Liver (tissue), 9 donors: Measurements from ENCODE around the gene NPL. TPM values are rescaled to one million over a fixed set of nuclear protein-coding genes. Genes with fewer than 3 reads are reported as not detected.

Experiments used
- DNase-seq: peaks from one replicate; pipeline ENCODE4 v3.0.0-alpha.2; 2017; ENCODE audit warnings: low spot score
- H3K27ac ChIP-seq, 2 donors: one replicate each; pipeline ENCODE4 v1.7.0; 2013; ENCODE audit warnings: inconsistent platforms in 2 of 2, low read length in 2 of 2, control low read depth in 1 of 2, low read depth in 1 of 2, mild to moderate bottlenecking in 1 of 2
- H3K27me3 ChIP-seq, 4 donors: one replicate each; pipeline versions ENCODE4 v1.6.1 to v1.7.0; 2013; ENCODE audit warnings: low read length in 3 of 4, inconsistent platforms in 1 of 4, mild to moderate bottlenecking in 1 of 4, moderate library complexity in 1 of 4; ENCODE audit not compliant: control insufficient read depth in 4 of 4, insufficient read depth in 4 of 4
- H3K36me3 ChIP-seq, 4 donors: one replicate each; pipeline versions ENCODE4 v1.6.1 to v1.7.0; 2013; ENCODE audit warnings: low read length in 3 of 4, mild to moderate bottlenecking in 3 of 4, low read depth in 1 of 4, moderate library complexity in 1 of 4; ENCODE audit not compliant: control insufficient read depth in 4 of 4, insufficient read depth in 3 of 4
- H3K4me1 ChIP-seq, 4 donors: one replicate each; pipeline versions ENCODE4 v1.6.1 to v1.7.0; 2013; ENCODE audit warnings: low read length in 3 of 4, mild to moderate bottlenecking in 3 of 4, moderate library complexity in 1 of 4; ENCODE audit not compliant: control insufficient read depth in 4 of 4, insufficient read depth in 4 of 4
- H3K4me3 ChIP-seq, 3 donors: one replicate each; pipeline versions ENCODE4 v1.6.1 to v1.7.0; 2013; ENCODE audit warnings: low read length in 3 of 3, control low read depth in 1 of 3, low read depth in 1 of 3, mild to moderate bottlenecking in 1 of 3
- H3K9ac ChIP-seq, 2 donors: one replicate each; pipeline ENCODE4 v1.7.0; 2013; ENCODE audit warnings: low read length in 2 of 2, mild to moderate bottlenecking in 2 of 2, moderate library complexity in 2 of 2, control low read depth in 1 of 2, low read depth in 1 of 2
- H3K9me3 ChIP-seq, 4 donors: one replicate each; pipeline versions ENCODE4 v1.6.1 to v1.7.0; 2013; ENCODE audit warnings: low read length in 3 of 4; ENCODE audit not compliant: control insufficient read depth in 4 of 4
- EGR1 ChIP-seq, 2 donors: IDR thresholded peaks; 2 replicates each; pipeline ENCODE4 v1.6.1; 2016 to 2018; ENCODE audit warnings: antibody characterized with exemption in 2 of 2, low read depth in 2 of 2
- FOXA1 ChIP-seq: IDR thresholded peaks from 2 replicates; pipeline ENCODE4 v1.6.1; 2016; ENCODE audit warnings: antibody characterized with exemption
- HNF4A ChIP-seq, 2 donors: conservative IDR thresholded peaks; 2 replicates each; pipeline ENCODE4 v1.6.1; 2016; ENCODE audit warnings: antibody characterized with exemption in 2 of 2, mild to moderate bottlenecking in 2 of 2
- HNF4G ChIP-seq: IDR thresholded peaks from 2 replicates; pipeline ENCODE4 v1.6.1; 2016; ENCODE audit warnings: antibody characterized with exemption
- JUND ChIP-seq, 2 donors: IDR thresholded peaks; 2 replicates each; pipeline ENCODE4 v1.6.1; 2016; ENCODE audit warnings: antibody characterized with exemption in 2 of 2
- RAD21 ChIP-seq, 2 donors: IDR thresholded peaks; 2 replicates each; pipeline ENCODE4 v1.6.1; 2016; ENCODE audit warnings: antibody characterized with exemption in 2 of 2, mild to moderate bottlenecking in 2 of 2
- SP1 ChIP-seq: IDR thresholded peaks from 2 replicates; pipeline ENCODE4 v1.6.1; 2018; ENCODE audit warnings: antibody characterized with exemption, mild to moderate bottlenecking
- YY1 ChIP-seq: IDR thresholded peaks from 2 replicates; pipeline ENCODE4 v1.6.1; 2016; ENCODE audit warnings: antibody characterized with exemption, mild to moderate bottlenecking
- WGBS: extraction: QIAGEN DNeasy Blood & Tissue Kit; methylation state at CpG from one replicate; pipeline ENCODE4 v1.1.7; 2013; 5-methylcytosine and 5-hydroxymethylcytosine counted together
- polyA plus RNA-seq, 2 donors: library from polyadenylated mRNA; stranded (reverse) in 1 of 2; unstranded in 1 of 2; fragments of 200-250 nt in 1 of 2; fragments of >200 nt in 1 of 2; fragmentation: Nextera tagmentation in 1 of 2; extraction: Ambion mirVana in 1 of 2; gene quantifications; one replicate each; pipeline versions ENCODE4 v1.2.1 to v1.2.3, GENCODE V29; 2013 to 2015
- total RNA-seq, 2 donors: library from RNA; depleted of rRNA; stranded (reverse); fragments of >200 nt; gene quantifications; one replicate each; pipeline ENCODE4 v1.2.3, GENCODE V29; 2014
- TF ChIP-seq, protein P1 (sequence below): fragments of 150-350 bp; IDR thresholded peaks from 2 replicates; pipeline ENCODE4 v1.5.1; 2017; ENCODE audit warnings: improper control_type of control experiment, low read depth, low read length; ENCODE audit not compliant: missing input control
- TF ChIP-seq, protein P2 (sequence below): IDR thresholded peaks from 2 replicates; pipeline ENCODE4 v1.6.1; 2016; ENCODE audit warnings: antibody characterized with exemption, mild to moderate bottlenecking
- TF ChIP-seq, protein P3 (sequence below): IDR thresholded peaks from 2 replicates; pipeline ENCODE4 v1.6.1; 2016; ENCODE audit warnings: antibody characterized with exemption
- TF ChIP-seq, protein P4 (sequence below): IDR thresholded peaks from 2 replicates; pipeline ENCODE4 v1.6.1; 2016; ENCODE audit warnings: antibody characterized with exemption
- TF ChIP-seq, protein P5 (sequence below): IDR thresholded peaks from 2 replicates; pipeline ENCODE4 v1.6.1; 2016; ENCODE audit warnings: antibody characterized with exemption
- donor health status: healthy.
- donor health status: healthy.
- donor health status: healthy.
- donor health status: healthy.
- donor health status: healthy.

Gene NPL
- total and polyA plus RNA-seq, 4 donors = 8.5 to 47.3 (median 15.9) TPM

DNA sequence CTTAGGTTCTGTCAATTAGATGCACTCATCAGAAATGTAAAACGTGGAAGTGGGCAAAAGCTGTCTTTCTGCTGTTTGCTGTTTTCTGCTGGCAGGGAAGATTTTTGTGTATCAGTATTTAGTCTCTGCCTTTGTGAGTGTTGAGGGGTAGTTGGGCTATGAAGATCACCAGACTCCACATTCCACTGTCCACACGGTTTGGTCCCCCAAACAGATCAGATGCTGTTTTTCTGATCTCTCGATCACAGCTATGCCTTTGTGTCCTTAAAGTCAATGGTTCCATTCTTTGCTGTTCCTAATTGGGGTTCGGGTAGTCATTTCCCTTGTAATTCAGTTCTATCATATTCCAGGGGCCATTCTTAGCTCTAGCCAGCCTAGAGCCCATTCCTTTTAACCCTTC, 27.0 kb upstream of the NPL start (continued):
- TF ChIP-seq, protein P1, sequence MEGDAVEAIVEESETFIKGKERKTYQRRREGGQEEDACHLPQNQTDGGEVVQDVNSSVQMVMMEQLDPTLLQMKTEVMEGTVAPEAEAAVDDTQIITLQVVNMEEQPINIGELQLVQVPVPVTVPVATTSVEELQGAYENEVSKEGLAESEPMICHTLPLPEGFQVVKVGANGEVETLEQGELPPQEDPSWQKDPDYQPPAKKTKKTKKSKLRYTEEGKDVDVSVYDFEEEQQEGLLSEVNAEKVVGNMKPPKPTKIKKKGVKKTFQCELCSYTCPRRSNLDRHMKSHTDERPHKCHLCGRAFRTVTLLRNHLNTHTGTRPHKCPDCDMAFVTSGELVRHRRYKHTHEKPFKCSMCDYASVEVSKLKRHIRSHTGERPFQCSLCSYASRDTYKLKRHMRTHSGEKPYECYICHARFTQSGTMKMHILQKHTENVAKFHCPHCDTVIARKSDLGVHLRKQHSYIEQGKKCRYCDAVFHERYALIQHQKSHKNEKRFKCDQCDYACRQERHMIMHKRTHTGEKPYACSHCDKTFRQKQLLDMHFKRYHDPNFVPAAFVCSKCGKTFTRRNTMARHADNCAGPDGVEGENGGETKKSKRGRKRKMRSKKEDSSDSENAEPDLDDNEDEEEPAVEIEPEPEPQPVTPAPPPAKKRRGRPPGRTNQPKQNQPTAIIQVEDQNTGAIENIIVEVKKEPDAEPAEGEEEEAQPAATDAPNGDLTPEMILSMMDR = no peak
- TF ChIP-seq HNF4A (conservative IDR thresholded peaks at IDR 0.05) (no peak), FOXA1 (no peak)

DNA sequence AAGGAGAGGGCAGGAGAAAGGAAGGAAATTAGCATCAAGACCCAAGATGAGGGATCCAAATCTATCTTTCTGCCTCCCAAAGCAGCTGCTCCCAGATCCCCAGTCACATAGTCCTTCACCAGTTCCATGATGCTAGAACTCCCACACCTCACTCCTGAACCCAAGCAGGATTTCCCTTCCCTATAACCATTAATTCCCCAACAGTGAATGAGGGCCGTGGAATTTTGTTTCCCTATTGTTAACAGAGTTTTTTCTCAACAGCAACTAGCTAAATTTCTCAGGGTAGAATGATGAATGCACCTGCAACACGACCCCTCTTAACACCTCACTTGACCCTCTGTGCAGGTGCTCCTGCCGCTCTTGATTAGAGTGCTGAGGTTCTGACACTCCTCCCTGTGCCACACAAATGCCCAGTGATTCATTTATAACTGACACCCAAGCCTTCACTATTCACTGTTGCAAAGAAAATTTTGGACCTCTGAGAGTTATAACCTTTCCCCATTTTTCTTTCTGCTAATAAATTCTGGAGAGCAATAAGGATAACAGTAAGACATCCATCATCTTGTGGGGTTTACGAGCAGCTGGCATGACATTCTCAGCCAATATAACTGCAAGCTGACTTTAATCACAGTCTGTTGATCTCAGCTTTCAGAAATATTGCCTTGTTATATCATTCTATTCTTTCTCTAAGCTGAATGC, 25.4 kb upstream of the NPL start:
- 74% methylated on average over 4 of the region's 4 CpGs for WGBS
- Histone ChIP-seq H3K4me3 (no peak overlapping the region), H3K9me3 (no peaks in the 10 kb centered on the region), H3K27ac (no peak overlapping the region), H3K9ac (no peak overlapping the region), H3K36me3 (no peaks in the 10 kb centered on the region), H3K27me3 (no peaks in the 10 kb centered on the region), H3K4me1 (peaks cover 0 to 2% (median under 1%) of the 10 kb centered on the region in 4 donors)
- no peak for DNase-seq
- TF ChIP-seq, protein P2, sequence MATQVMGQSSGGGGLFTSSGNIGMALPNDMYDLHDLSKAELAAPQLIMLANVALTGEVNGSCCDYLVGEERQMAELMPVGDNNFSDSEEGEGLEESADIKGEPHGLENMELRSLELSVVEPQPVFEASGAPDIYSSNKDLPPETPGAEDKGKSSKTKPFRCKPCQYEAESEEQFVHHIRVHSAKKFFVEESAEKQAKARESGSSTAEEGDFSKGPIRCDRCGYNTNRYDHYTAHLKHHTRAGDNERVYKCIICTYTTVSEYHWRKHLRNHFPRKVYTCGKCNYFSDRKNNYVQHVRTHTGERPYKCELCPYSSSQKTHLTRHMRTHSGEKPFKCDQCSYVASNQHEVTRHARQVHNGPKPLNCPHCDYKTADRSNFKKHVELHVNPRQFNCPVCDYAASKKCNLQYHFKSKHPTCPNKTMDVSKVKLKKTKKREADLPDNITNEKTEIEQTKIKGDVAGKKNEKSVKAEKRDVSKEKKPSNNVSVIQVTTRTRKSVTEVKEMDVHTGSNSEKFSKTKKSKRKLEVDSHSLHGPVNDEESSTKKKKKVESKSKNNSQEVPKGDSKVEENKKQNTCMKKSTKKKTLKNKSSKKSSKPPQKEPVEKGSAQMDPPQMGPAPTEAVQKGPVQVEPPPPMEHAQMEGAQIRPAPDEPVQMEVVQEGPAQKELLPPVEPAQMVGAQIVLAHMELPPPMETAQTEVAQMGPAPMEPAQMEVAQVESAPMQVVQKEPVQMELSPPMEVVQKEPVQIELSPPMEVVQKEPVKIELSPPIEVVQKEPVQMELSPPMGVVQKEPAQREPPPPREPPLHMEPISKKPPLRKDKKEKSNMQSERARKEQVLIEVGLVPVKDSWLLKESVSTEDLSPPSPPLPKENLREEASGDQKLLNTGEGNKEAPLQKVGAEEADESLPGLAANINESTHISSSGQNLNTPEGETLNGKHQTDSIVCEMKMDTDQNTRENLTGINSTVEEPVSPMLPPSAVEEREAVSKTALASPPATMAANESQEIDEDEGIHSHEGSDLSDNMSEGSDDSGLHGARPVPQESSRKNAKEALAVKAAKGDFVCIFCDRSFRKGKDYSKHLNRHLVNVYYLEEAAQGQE = no peak
- TF ChIP-seq, protein P3, sequence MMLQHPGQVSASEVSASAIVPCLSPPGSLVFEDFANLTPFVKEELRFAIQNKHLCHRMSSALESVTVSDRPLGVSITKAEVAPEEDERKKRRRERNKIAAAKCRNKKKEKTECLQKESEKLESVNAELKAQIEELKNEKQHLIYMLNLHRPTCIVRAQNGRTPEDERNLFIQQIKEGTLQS = no peak
- TF ChIP-seq RAD21 (IDR thresholded peaks at IDR 0.05) (no peak), FOXA1 (no peak), SP1 (no peak), JUND (IDR thresholded peaks at IDR 0.05) (no peak), EGR1 (IDR thresholded peaks at IDR 0.05; ENCODE audit: low read depth in 2 of 2) (no peak), YY1 (no peak), HNF4G (no peak), HNF4A (conservative IDR thresholded peaks at IDR 0.05) (no peak)
- TF ChIP-seq, protein P4, sequence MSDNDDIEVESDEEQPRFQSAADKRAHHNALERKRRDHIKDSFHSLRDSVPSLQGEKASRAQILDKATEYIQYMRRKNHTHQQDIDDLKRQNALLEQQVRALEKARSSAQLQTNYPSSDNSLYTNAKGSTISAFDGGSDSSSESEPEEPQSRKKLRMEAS = no peak
- TF ChIP-seq, protein P5, sequence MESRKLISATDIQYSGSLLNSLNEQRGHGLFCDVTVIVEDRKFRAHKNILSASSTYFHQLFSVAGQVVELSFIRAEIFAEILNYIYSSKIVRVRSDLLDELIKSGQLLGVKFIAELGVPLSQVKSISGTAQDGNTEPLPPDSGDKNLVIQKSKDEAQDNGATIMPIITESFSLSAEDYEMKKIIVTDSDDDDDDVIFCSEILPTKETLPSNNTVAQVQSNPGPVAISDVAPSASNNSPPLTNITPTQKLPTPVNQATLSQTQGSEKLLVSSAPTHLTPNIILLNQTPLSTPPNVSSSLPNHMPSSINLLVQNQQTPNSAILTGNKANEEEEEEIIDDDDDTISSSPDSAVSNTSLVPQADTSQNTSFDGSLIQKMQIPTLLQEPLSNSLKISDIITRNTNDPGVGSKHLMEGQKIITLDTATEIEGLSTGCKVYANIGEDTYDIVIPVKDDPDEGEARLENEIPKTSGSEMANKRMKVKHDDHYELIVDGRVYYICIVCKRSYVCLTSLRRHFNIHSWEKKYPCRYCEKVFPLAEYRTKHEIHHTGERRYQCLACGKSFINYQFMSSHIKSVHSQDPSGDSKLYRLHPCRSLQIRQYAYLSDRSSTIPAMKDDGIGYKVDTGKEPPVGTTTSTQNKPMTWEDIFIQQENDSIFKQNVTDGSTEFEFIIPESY = no peak
